ENCODE results near the gene TCF7L1. TPM values are rescaled to one million over a fixed set of nuclear protein-coding genes. Genes with fewer than 3 reads are reported as not detected.
"Not testable (repeated sequence)": the region's sequence is repeated elsewhere in the genome, so short reads cannot be mapped to it uniquely, and the experiment has no call there.

The TCF7L1 gene
- total RNA-seq, 1 experiment from 2014 or later = 1.1 TPM

- POLR2A ChIA-PET = interaction anchor here (0.6 to 7.9 kb wide), 3 partner anchors 11 to 202 kb away, joined by 3 to 121 read pairs (median 4); partner anchors contain the start of genes ELMOD3 and RETSAT
- H3K36me3 Mint-ChIP-seq (ENCODE audit: insufficient read depth, unreplicated experiment) = peaks cover 4% of the 10 kb centered on the region
- peaks cover 2% of the 10 kb centered on the region for H3K4me1 Mint-ChIP-seq (ENCODE audit: insufficient read depth, unreplicated experiment)
Observed at GRCh38 chr2:85330839-85331636, 197.8 kb downstream of the TCF7L1 start.

GRCh38 chr2:85333877-85334276 lies 200.7 kb downstream of the TCF7L1 start:
- H3K4me3 Mint-ChIP-seq (ENCODE audit: unreplicated experiment); CTCF ChIA-PET; intact Hi-C loops (cut with micrococcal nuclease); H3K9me3 Mint-ChIP-seq (ENCODE audit: unreplicated experiment); DNase-seq (ENCODE audit: unreplicated experiment); BruUV-seq (replicated peaks); H3K4me1 Mint-ChIP-seq (ENCODE audit: insufficient read depth, unreplicated experiment); H3K27ac Mint-ChIP-seq (ENCODE audit: low read depth, unreplicated experiment); H3K36me3 Mint-ChIP-seq (ENCODE audit: insufficient read depth, unreplicated experiment): not testable (repeated sequence)
- POLR2A ChIA-PET = interaction anchor here (1.9 kb wide), 1 partner anchor 20 kb away, joined by 6 read pairs; the partner anchor contains the start of genes ELMOD3 and RETSAT
- H3K27me3 Mint-ChIP-seq (ENCODE audit: insufficient read depth, unreplicated experiment) = peaks cover 13% of the 10 kb centered on the region

More at GRCh38 chr2:85330839-85331636, 197.8 kb downstream of the TCF7L1 start:
- DNase-seq (ENCODE audit: unreplicated experiment) = no peak
- no TSS peak for BruUV-seq (replicated peaks)
- TF ChIP-seq CTCF (IDR thresholded peaks at IDR 0.05; ENCODE audit: unreplicated experiment) = no peak
- intact Hi-C loops (cut with micrococcal nuclease) = no loop called here
- no peaks in the 10 kb centered on the region for H3K27me3 Mint-ChIP-seq (ENCODE audit: insufficient read depth, unreplicated experiment)
- CTCF ChIA-PET = interaction anchor here (0.6 to 1.4 kb wide), 3 partner anchors 8 to 30 kb away, joined by 3 to 6 read pairs (median 3); no protein-coding TSS in a partner anchor
- H3K27ac Mint-ChIP-seq (ENCODE audit: low read depth, unreplicated experiment) = no peak overlapping the region
- no peaks in the 10 kb centered on the region for H3K9me3 Mint-ChIP-seq (ENCODE audit: unreplicated experiment)
- H3K4me3 Mint-ChIP-seq (ENCODE audit: unreplicated experiment) = no peak overlapping the region

GRCh38 chr2:85334928-85335327 lies 201.7 kb downstream of the TCF7L1 start:
- BruUV-seq (replicated peaks) = no TSS peak
- intact Hi-C loops (cut with micrococcal nuclease) = no loop called here
- no peaks in the 10 kb centered on the region for H3K9me3 Mint-ChIP-seq (ENCODE audit: unreplicated experiment)
- H3K27ac Mint-ChIP-seq (ENCODE audit: low read depth, unreplicated experiment) = no peak overlapping the region
- no peak for DNase-seq (ENCODE audit: unreplicated experiment)
- H3K27me3 Mint-ChIP-seq (ENCODE audit: insufficient read depth, unreplicated experiment) = peaks cover 19% of the 10 kb centered on the region
- H3K4me3 Mint-ChIP-seq (ENCODE audit: unreplicated experiment) = no peak overlapping the region
- H3K36me3 Mint-ChIP-seq (ENCODE audit: insufficient read depth, unreplicated experiment) = no peaks in the 10 kb centered on the region
- TF ChIP-seq CTCF (IDR thresholded peaks at IDR 0.05; ENCODE audit: unreplicated experiment) = no peak
- ChIA-PET CTCF (no interaction called here), POLR2A (interaction anchor here (0.6 kb wide), 1 partner anchor 196 kb away, joined by 4 read pairs; no protein-coding TSS in a partner anchor)
- no peaks in the 10 kb centered on the region for H3K4me1 Mint-ChIP-seq (ENCODE audit: insufficient read depth, unreplicated experiment)

GRCh38 chr2:85340034-85340892 lies 207.1 kb downstream of the TCF7L1 start:
- BruUV-seq (replicated peaks) = no TSS peak
- POLR2A ChIA-PET = interaction anchor here (0.6 to 5.4 kb wide), 6 partner anchors 12 to 216 kb away, joined by 3 to 27 read pairs (median 3); partner anchors contain the start of genes ELMOD3 and RETSAT
- H3K9me3 Mint-ChIP-seq (ENCODE audit: unreplicated experiment) = no peaks in the 10 kb centered on the region
- intact Hi-C loops (cut with micrococcal nuclease) = no loop called here
- no peak overlapping the region for H3K4me3 Mint-ChIP-seq (ENCODE audit: unreplicated experiment)
- CTCF ChIA-PET = interaction anchor here (1.2 to 1.4 kb wide), 2 partner anchors 9 to 14 kb away, joined by 4 to 6 read pairs; no protein-coding TSS in a partner anchor
- H3K27me3 Mint-ChIP-seq (ENCODE audit: insufficient read depth, unreplicated experiment) = peaks cover 19% of the 10 kb centered on the region
- no peak for DNase-seq (ENCODE audit: unreplicated experiment)
- H3K36me3 Mint-ChIP-seq (ENCODE audit: insufficient read depth, unreplicated experiment) = peaks cover 30% of the 10 kb centered on the region
- H3K27ac Mint-ChIP-seq (ENCODE audit: low read depth, unreplicated experiment) = no peak overlapping the region
- H3K4me1 Mint-ChIP-seq (ENCODE audit: insufficient read depth, unreplicated experiment) = peaks cover 5% of the 10 kb centered on the region
- TF ChIP-seq CTCF (IDR thresholded peaks at IDR 0.05; ENCODE audit: unreplicated experiment) = no peak
